ENCODE data around the gene ADCY9. TPM values are rescaled to one million over a fixed set of nuclear protein-coding genes. Genes with fewer than 3 reads are reported as not detected.

The ADCY9 gene
- total and polyA plus RNA-seq, 2 experiments from 2014 or later, result 1.9 to 21.9 TPM

DNA sequence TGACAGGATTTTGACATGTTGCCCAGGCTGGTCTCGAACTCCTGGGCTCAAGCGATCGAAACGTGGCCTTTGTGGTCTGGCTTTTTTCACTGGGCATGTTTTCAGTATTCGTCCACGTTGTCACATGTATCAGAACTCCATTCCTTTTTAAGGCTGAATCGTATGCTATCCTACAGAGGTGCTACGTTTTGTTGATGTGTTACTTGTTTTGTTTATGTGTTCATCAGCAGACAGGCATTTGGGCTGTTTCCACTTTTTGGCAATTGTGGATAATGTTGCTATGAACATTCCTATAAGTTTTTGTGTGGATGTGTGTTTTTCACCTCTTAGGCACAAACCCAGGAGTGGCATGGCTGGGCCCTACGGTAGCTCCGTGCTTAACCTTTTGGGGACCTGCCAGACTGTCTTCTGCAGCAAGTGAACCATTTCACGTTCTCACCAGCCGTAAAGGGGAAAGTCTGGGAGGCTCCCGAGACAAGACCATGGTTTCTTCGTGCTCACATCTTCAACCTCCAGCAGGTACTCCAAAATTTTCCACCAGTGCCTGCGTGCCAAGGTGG is 26.9 kb downstream of the ADCY9 start:
- H3K4me3 ChIP-seq, result no peak overlapping the region
- H4K20me1 ChIP-seq (ENCODE audit: insufficient read depth), result no peaks in the 10 kb centered on the region
- no peak overlapping the region for H3K27ac ChIP-seq
- H3K36me3 ChIP-seq (ENCODE audit: low read depth), result no peaks in the 10 kb centered on the region
- H3K9me3 ChIP-seq (ENCODE audit: low read depth), result no peaks in the 10 kb centered on the region
- H2AFZ ChIP-seq, result no peak overlapping the region
- no peak overlapping the region for H3K4me2 ChIP-seq (ENCODE audit: unreplicated experiment)
- no peak for DNase-seq
- WGBS, 2 experiments (ENCODE audit: low coverage in 1 of 2, low lambda C conversion rate in 2 of 2, missing lambda C conversion rate in 2 of 2), result 86% methylated on average over 15 of the region's 15 CpGs
- H3K9ac ChIP-seq, result no peak overlapping the region
- in situ Hi-C loops (cut with MboI), result no loop called here
- H3K27me3 ChIP-seq (replicated peaks; ENCODE audit: insufficient read depth), result no peaks in the 10 kb centered on the region
- peaks cover 29% of the 10 kb centered on the region for H3K79me2 ChIP-seq (ENCODE audit: insufficient read depth)
- no peaks in the 10 kb centered on the region for H3K9me2 ChIP-seq (ENCODE audit: insufficient read depth)
- TF ChIP-seq EZH2 (IDR thresholded peaks at IDR 0.05; ENCODE audit: insufficient read depth, poor library complexity, severe bottlenecking) (no peak), EZH2phosphoT487 (IDR thresholded peaks at IDR 0.05; ENCODE audit: insufficient read depth, low read depth) (no peak)
- peaks cover 19% of the 10 kb centered on the region for H3K4me1 ChIP-seq (ENCODE audit: insufficient read depth)
- H3F3A ChIP-seq (ENCODE audit: insufficient read depth), result peaks cover 6% of the 10 kb centered on the region; the same call in 1 of the 2 replicates

- Histone ChIP-seq H3K27ac (no peak overlapping the region), H3K79me2 (ENCODE audit: insufficient read depth) (peaks cover 25% of the 10 kb centered on the region), H3K4me1 (ENCODE audit: insufficient read depth) (peaks cover 16% of the 10 kb centered on the region), H3K9me2 (ENCODE audit: insufficient read depth) (no peaks in the 10 kb centered on the region), H2AFZ (no peak overlapping the region), H3K36me3 (ENCODE audit: low read depth) (no peaks in the 10 kb centered on the region), H3K4me2 (ENCODE audit: unreplicated experiment) (no peak overlapping the region), H3K4me3 (no peak overlapping the region), H4K20me1 (ENCODE audit: insufficient read depth) (no peaks in the 10 kb centered on the region), H3F3A (ENCODE audit: insufficient read depth) (no peaks in the 10 kb centered on the region), H3K9me3 (ENCODE audit: low read depth) (no peaks in the 10 kb centered on the region), H3K9ac (no peak overlapping the region), H3K27me3 (replicated peaks; ENCODE audit: insufficient read depth) (no peaks in the 10 kb centered on the region)
- in situ Hi-C loops (cut with MboI), result no loop called here
- DNase-seq, result no peak
- 90 to 93% methylated on average over 7 of the region's 7 CpGs for WGBS, 2 experiments (ENCODE audit: low coverage in 1 of 2, low lambda C conversion rate in 2 of 2, missing lambda C conversion rate in 2 of 2)
- TF ChIP-seq EZH2 (IDR thresholded peaks at IDR 0.05; ENCODE audit: insufficient read depth, poor library complexity, severe bottlenecking) (no peak), EZH2phosphoT487 (IDR thresholded peaks at IDR 0.05; ENCODE audit: insufficient read depth, low read depth) (no peak)
Measured at GRCh38 chr16:4087990-4088577, 28.2 kb downstream of the ADCY9 start.

DNA sequence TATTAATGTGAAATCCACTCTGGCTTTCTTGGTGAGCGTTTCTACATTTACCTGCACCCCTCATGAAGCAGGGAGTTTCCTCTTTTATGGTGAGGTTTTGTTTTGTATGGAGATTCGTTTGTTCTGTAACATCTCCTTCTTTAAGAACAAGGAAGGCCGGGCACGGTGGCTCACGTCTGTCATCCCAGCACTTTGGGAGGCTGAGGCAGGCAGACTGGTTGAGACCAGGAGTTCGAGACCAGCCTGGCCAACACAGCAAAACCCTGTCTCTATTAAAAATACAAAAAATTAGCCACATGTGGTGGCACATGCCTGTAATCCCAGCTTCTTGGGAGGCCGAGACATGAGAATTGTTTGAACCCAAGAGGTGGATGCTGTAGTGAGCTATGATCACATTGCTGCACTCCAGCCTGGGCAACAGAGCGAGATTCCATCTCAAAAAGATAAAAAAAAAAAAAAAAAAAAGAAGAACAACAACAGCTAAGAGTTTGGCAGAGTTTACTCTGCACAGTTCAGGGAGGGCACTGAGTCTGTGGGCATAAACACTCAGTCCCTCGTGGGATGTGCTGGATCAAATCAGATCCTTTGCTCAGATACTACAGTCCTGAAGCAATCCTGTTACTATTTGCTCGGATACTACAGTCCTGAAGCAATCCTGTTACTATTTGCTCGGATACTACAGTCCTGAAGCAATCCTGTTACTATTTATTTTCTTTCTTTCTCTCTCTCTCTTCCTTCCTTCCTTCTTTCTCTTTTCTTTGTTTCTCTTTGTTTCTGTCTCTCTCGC is 28.9 kb downstream of the ADCY9 start:
- peaks cover 9% of the 10 kb centered on the region for H3K4me1 ChIP-seq (ENCODE audit: insufficient read depth)
- no peak overlapping the region for H2AFZ ChIP-seq
- H3K9ac ChIP-seq, result no peak overlapping the region
- in situ Hi-C loops (cut with MboI), result no loop called here
- H3K27me3 ChIP-seq (replicated peaks; ENCODE audit: insufficient read depth), result no peaks in the 10 kb centered on the region
- H3K36me3 ChIP-seq (ENCODE audit: low read depth), result no peaks in the 10 kb centered on the region
- DNase-seq, result no peak
- H4K20me1 ChIP-seq (ENCODE audit: insufficient read depth), result no peaks in the 10 kb centered on the region
- no peak for TF ChIP-seq EZH2 (IDR thresholded peaks at IDR 0.05; ENCODE audit: insufficient read depth, poor library complexity, severe bottlenecking)
- no peak for TF ChIP-seq EZH2phosphoT487 (IDR thresholded peaks at IDR 0.05; ENCODE audit: insufficient read depth, low read depth)
- no peak overlapping the region for H3K4me2 ChIP-seq (ENCODE audit: unreplicated experiment)
- H3K4me3 ChIP-seq, result no peak overlapping the region
- no peak overlapping the region for H3K27ac ChIP-seq
- 76 to 79% methylated on average over 12 of the region's 12 CpGs for WGBS, 2 experiments (ENCODE audit: low coverage in 1 of 2, low lambda C conversion rate in 2 of 2, missing lambda C conversion rate in 2 of 2)
- H3K9me3 ChIP-seq (ENCODE audit: low read depth), result no peaks in the 10 kb centered on the region
- no peaks in the 10 kb centered on the region for H3F3A ChIP-seq (ENCODE audit: insufficient read depth)
- no peaks in the 10 kb centered on the region for H3K9me2 ChIP-seq (ENCODE audit: insufficient read depth)
- H3K79me2 ChIP-seq (ENCODE audit: insufficient read depth), result peaks cover 20% of the 10 kb centered on the region

DNA sequence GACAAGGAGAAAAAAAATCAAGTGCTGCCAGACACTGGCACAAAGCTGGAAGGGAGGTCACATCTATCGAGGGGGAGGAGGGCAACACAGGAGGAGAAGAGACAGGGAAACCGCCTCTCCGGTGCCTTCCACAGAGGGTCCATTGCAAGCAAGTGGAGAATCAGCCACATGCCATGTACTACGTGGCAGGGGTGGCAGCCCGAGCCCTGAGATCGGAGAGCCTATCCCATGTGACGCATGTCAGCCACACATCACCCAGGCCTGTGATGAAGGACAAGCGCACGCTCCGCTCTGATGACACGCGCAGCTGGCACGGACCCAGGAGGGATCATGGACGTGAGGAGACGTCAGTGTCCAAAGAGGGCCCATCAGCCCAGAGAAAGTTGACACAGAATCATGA is 30.1 kb downstream of the ADCY9 start:
- H3K4me2 ChIP-seq (ENCODE audit: unreplicated experiment), result no peak overlapping the region
- no peaks in the 10 kb centered on the region for H3K27me3 ChIP-seq (replicated peaks; ENCODE audit: insufficient read depth)
- H3K79me2 ChIP-seq (ENCODE audit: insufficient read depth), result peaks cover 9% of the 10 kb centered on the region
- H3K9ac ChIP-seq, result no peak overlapping the region
- H3K27ac ChIP-seq, result no peak overlapping the region
- WGBS, 2 experiments (ENCODE audit: low coverage in 1 of 2, low lambda C conversion rate in 2 of 2, missing lambda C conversion rate in 2 of 2), result 85 to 88% methylated on average over 15 of the region's 15 CpGs
- peaks cover 9% of the 10 kb centered on the region for H3K4me1 ChIP-seq (ENCODE audit: insufficient read depth)
- no peak overlapping the region for H3K4me3 ChIP-seq
- H3F3A ChIP-seq (ENCODE audit: insufficient read depth), result no peaks in the 10 kb centered on the region
- in situ Hi-C loops (cut with MboI), result no loop called here
- H3K9me3 ChIP-seq (ENCODE audit: low read depth), result no peaks in the 10 kb centered on the region
- no peaks in the 10 kb centered on the region for H4K20me1 ChIP-seq (ENCODE audit: insufficient read depth)
- H3K36me3 ChIP-seq (ENCODE audit: low read depth), result no peaks in the 10 kb centered on the region
- H3K9me2 ChIP-seq (ENCODE audit: insufficient read depth), result no peaks in the 10 kb centered on the region
- H2AFZ ChIP-seq, result no peak overlapping the region
- no peak for TF ChIP-seq EZH2 (IDR thresholded peaks at IDR 0.05; ENCODE audit: insufficient read depth, poor library complexity, severe bottlenecking)
- no peak for TF ChIP-seq EZH2phosphoT487 (IDR thresholded peaks at IDR 0.05; ENCODE audit: insufficient read depth, low read depth)
- no peak for DNase-seq
